Activated CD4-positive, alpha-beta memory T cell treated with anti-CD3 and anti-CD28 coated beads for 36 hours (primary cell): ENCODE data around the gene PXYLP1. TPM values are rescaled to one million over a fixed set of nuclear protein-coding genes. Genes with fewer than 3 reads are reported as not detected.
"Not testable (repeated sequence)": the region's sequence is repeated elsewhere in the genome, so short reads cannot be mapped to it uniquely, and the experiment has no call there.

ENCODE experiments used
- CTCF ChIA-PET: fragments of 350-600 bp; sonication (Branson Sonifier 250); formaldehyde crosslinking; loops from one replicate; lab custom pipeline; 2021; ENCODE audit warnings: antibody characterized with exemption, inconsistent platforms; lab: Charles Lee
- POLR2A ChIA-PET: fragments of 350-600 bp; sonication (Branson Sonifier 250); formaldehyde crosslinking; loops from one replicate; lab custom pipeline; 2021; ENCODE audit warnings: antibody characterized with exemption; lab: Charles Lee
- DNase-seq: peaks from one replicate; pipeline ENCODE4 v3.0.0-alpha.2; 2020
- H3K27ac Mint-ChIP-seq: one replicate; pipeline ENCODE4 v1.8.0; 2021; ENCODE audit warnings: mixed read lengths
- H3K27me3 Mint-ChIP-seq: one replicate; pipeline ENCODE4 v1.8.0; 2021; ENCODE audit warnings: mixed read lengths
- H3K36me3 Mint-ChIP-seq: one replicate; pipeline ENCODE4 v1.8.0; 2021; ENCODE audit warnings: mixed read lengths
- H3K4me1 Mint-ChIP-seq: one replicate; pipeline ENCODE4 v1.8.0; 2021; ENCODE audit warnings: low read depth, mixed read lengths
- H3K4me3 Mint-ChIP-seq: one replicate; pipeline ENCODE4 v1.8.0; 2021; ENCODE audit warnings: mild to moderate bottlenecking, mixed read lengths
- H3K9me3 Mint-ChIP-seq: one replicate; pipeline ENCODE4 v1.8.0; 2021; ENCODE audit warnings: mixed read lengths
- intact Hi-C: fragments of 100-400 bp; cut with micrococcal nuclease; formaldehyde crosslinking; loops from one replicate; pipeline ENCODE4 v1.15.1; 2023
- total RNA-seq, 2 experiments: library from RNA; stranded (reverse); gene quantifications; one replicate each; pipeline ENCODE4 v1.2.3, GENCODE V29; 2021

PXYLP1 gene
- total RNA-seq, 2 experiments from 2014 or later, result 9.0 to 11.6 TPM

- ChIA-PET CTCF (interaction anchor here (0.9 to 9.9 kb wide), 10 partner anchors 27 to 166 kb away, joined by 3 to 200 read pairs (median 10); no protein-coding TSS in a partner anchor), POLR2A (interaction anchor here (0.9 to 1.2 kb wide), 3 partner anchors 80 to 193 kb away, joined by 3 to 4 read pairs (median 3); no protein-coding TSS in a partner anchor)
- Mint-ChIP-seq H3K4me1 (peaks cover 48% of the 10 kb centered on the region), H3K27me3 (no peaks in the 10 kb centered on the region), H3K4me3 (no peak overlapping the region), H3K9me3 (no peaks in the 10 kb centered on the region), H3K27ac (peak overlapping the region; percentile 91), H3K36me3 (no peaks in the 10 kb centered on the region)
- intact Hi-C loops, result loop anchor here (2.0 to 10.0 kb wide), 3 partner anchors 31 to 569 kb away; partner anchors contain the start of gene ATP1B3
- DNase-seq, result no peak
These were observed 74.7 kb downstream of the PXYLP1 start for GRCh38 chr3:141306276-141306675.

DNA sequence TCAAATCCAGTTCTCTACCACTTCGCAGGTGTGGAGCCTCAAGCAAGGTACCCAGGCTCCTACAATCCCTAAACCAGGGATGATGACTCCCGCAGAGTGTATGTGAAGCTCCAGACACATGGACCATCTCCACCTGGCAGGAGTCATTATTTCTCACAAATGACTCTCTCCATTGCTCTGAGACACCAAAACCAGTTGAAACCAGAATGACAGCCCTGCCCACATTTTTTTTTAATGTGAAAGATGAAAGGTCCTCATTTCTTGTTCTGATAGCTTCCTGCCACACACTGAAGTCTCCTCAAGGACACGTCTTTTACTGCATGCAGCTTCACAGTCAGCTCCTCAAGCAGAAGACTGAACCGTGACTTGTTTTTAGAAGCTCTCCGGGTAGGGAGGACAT, 75.3 kb downstream of the PXYLP1 start:
- Mint-ChIP-seq H3K9me3 (no peaks in the 10 kb centered on the region), H3K4me1 (peaks cover 48% of the 10 kb centered on the region), H3K4me3 (peak overlapping the region; percentile 64), H3K27ac (peak overlapping the region; percentile 91), H3K27me3 (no peaks in the 10 kb centered on the region), H3K36me3 (no peaks in the 10 kb centered on the region)
- DNase-seq, result peak; percentile 63
- ChIA-PET POLR2A (interaction anchor here (0.9 to 2.0 kb wide), 8 partner anchors 66 to 192 kb away, joined by 3 to 14 read pairs (median 4); partner anchors contain the start of genes PXYLP1 and RASA2), CTCF (interaction anchor here (0.7 to 9.9 kb wide), 15 partner anchors 12 to 338 kb away, joined by 3 to 200 read pairs (median 4); partner anchors contain the start of gene PXYLP1)
- intact Hi-C loops, result loop anchor here (1.0 to 10.0 kb wide), 4 partner anchors 32 to 568 kb away; partner anchors contain the start of gene ATP1B3

- CTCF ChIA-PET, result interaction anchor here (0.5 to 9.9 kb wide), 16 partner anchors 13 to 650 kb away, joined by 3 to 200 read pairs (median 4); partner anchors contain the start of gene PXYLP1
- Mint-ChIP-seq H3K27me3 (no peaks in the 10 kb centered on the region), H3K36me3 (no peaks in the 10 kb centered on the region), H3K27ac (peak overlapping the region; percentile 91), H3K4me1 (peaks cover 53% of the 10 kb centered on the region), H3K9me3 (no peaks in the 10 kb centered on the region), H3K4me3 (peak overlapping the region; percentile 64)
- POLR2A ChIA-PET, result interaction anchor here (0.9 to 2.0 kb wide), 6 partner anchors 65 to 180 kb away, joined by 3 to 14 read pairs (median 4); partner anchors contain the start of genes PXYLP1 and RASA2
- intact Hi-C loops, result loop anchor here (1.0 to 10.0 kb wide), 4 partner anchors 33 to 567 kb away; partner anchors contain the start of gene ATP1B3
- peak; percentile 62 for DNase-seq
These were observed 75.9 kb downstream of the PXYLP1 start for GRCh38 chr3:141307351-141308059.

DNA sequence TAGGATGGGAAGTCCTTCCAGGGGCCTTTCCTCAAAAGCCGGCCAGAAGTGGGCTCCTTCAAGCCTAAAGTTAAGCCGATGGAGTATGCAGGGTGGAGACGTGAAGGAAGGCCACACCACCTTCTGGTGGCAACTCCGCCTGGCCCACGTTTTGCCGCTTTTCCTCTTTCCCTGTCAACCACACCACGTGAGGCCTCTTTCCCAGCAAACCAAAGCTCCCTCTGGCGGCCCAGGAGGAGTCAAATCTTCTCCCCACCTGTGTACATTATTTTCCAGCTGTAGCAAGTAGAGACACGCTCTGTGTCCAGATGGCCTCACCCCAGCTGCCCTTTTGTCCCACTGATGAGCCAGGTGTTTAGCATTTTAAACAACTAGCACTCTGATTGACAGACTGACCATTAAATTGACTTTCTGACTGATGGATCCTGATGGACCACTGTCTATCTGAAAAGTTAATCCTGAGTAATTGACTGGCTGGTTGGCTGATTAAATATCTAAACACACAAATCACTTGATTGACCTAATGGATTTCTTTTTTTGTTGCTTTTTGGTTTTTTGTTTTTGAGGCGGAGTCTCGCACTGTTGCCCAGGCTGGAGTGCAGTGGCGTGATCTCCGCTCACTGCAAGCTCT, 77.1 kb downstream of the PXYLP1 start:
- no peaks in the 10 kb centered on the region for H3K36me3 Mint-ChIP-seq
- POLR2A ChIA-PET, result interaction anchor here (1.9 to 2.0 kb wide), 2 partner anchors 77 to 178 kb away, joined by 7 to 14 read pairs; partner anchors contain the start of genes PXYLP1 and RASA2
- no peaks in the 10 kb centered on the region for H3K27me3 Mint-ChIP-seq
- no peaks in the 10 kb centered on the region for H3K9me3 Mint-ChIP-seq
- peak overlapping the region; percentile 91 for H3K27ac Mint-ChIP-seq
- DNase-seq, result no peak
- CTCF ChIA-PET, result interaction anchor here (0.7 to 9.9 kb wide), 7 partner anchors 52 to 151 kb away, joined by 3 to 200 read pairs (median 19); partner anchors contain the start of gene PXYLP1
- H3K4me1 Mint-ChIP-seq, result peaks cover 55% of the 10 kb centered on the region
- intact Hi-C loops, result loop anchor here (10.0 kb wide), 1 partner anchor 566 kb away; the partner anchor contains the start of gene ATP1B3
- no peak overlapping the region for H3K4me3 Mint-ChIP-seq

GRCh38 chr3:141311170-141311495, 79.5 kb downstream of the PXYLP1 start:
- H3K27me3 Mint-ChIP-seq, result no peaks in the 10 kb centered on the region
- peak overlapping the region; percentile 90 for H3K27ac Mint-ChIP-seq
- H3K9me3 Mint-ChIP-seq, result no peaks in the 10 kb centered on the region
- intact Hi-C loops, result loop anchor here (1.0 kb wide), 7 partner anchors 17 to 427 kb away; partner anchors contain the start of gene RNF7
- peak overlapping the region; percentile 89 for H3K4me3 Mint-ChIP-seq
- POLR2A ChIA-PET, result interaction anchor here (0.6 to 1.6 kb wide), 8 partner anchors 18 to 486 kb away, joined by 3 to 7 read pairs (median 4); no protein-coding TSS in a partner anchor
- no peaks in the 10 kb centered on the region for H3K36me3 Mint-ChIP-seq
- H3K4me1 Mint-ChIP-seq, result peaks cover 55% of the 10 kb centered on the region
- no peak for DNase-seq
- CTCF ChIA-PET, result interaction anchor here (0.6 to 7.9 kb wide), 37 partner anchors 7 to 565 kb away, joined by 3 to 121 read pairs (median 5); partner anchors contain the start of genes ATP1B3 and PXYLP1

DNA sequence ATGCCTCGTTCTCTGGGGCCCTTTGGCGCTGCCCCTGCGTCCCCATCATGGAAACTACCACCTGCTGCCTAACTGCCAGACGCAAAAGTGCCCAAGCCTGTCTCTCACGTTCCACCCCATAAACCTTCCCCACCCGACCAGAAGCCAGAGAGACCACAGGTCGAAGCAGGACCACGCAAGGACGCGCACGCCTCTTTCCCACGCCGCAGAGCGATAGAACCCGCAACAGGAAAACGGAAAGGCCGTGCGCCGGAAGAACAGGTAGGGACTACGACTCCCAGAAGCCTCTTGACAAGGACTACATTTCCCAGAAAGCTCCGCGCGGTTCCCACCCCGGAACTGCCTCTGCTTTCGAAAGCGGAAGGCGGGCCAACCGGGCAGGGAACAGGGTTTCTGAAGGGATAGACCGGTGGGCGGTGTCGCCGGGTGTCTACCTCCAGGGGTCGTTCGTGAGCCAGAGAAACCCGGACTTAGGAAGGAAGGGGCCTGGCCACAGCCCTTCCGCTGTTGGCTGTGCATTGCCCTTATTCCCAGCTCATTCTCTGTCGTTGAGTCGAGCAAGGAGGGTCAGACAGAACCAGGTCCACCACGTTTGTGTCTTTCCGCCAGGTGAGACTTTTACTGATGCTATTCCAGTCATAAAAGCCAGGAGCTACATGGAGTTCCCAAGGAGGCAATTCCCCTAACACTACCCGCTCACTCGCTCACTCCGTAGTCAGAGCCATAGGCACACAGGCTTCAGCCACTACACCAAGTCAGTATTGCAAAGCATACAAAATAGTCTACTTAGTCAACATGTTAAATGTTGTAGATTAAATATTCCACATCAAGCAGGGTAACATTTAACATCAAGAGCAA, 80.1 kb downstream of the PXYLP1 start:
- Mint-ChIP-seq H3K27ac (peak overlapping the region; percentile 90), H3K4me1 (peaks cover 49% of the 10 kb centered on the region), H3K4me3 (peak overlapping the region; percentile 89), H3K36me3 (no peaks in the 10 kb centered on the region), H3K27me3 (no peaks in the 10 kb centered on the region), H3K9me3 (no peaks in the 10 kb centered on the region)
- peak; percentile 100 for DNase-seq
- intact Hi-C loops, result loop anchor here (1.0 kb wide), 7 partner anchors 17 to 427 kb away; partner anchors contain the start of gene RNF7
- ChIA-PET CTCF (interaction anchor here (0.6 to 7.9 kb wide), 38 partner anchors 8 to 565 kb away, joined by 3 to 121 read pairs (median 5); partner anchors contain the start of genes ATP1B3 and PXYLP1), POLR2A (interaction anchor here (0.6 to 1.6 kb wide), 10 partner anchors 9 to 485 kb away, joined by 3 to 7 read pairs (median 4); no protein-coding TSS in a partner anchor)

- POLR2A ChIA-PET, result interaction anchor here (0.6 to 1.6 kb wide), 6 partner anchors 16 to 277 kb away, joined by 3 to 6 read pairs (median 4); no protein-coding TSS in a partner anchor
- CTCF ChIA-PET, result interaction anchor here (1.2 to 7.9 kb wide), 27 partner anchors 9 to 564 kb away, joined by 3 to 121 read pairs (median 6); partner anchors contain the start of genes ATP1B3 and PXYLP1
- Mint-ChIP-seq H3K9me3 (no peaks in the 10 kb centered on the region), H3K4me1 (peaks cover 41% of the 10 kb centered on the region), H3K27me3 (no peaks in the 10 kb centered on the region), H3K4me3 (peak overlapping the region; percentile 89), H3K36me3 (no peaks in the 10 kb centered on the region), H3K27ac (peak overlapping the region; percentile 90)
- intact Hi-C loops, result no loop called here
- DNase-seq, result no peak
These were observed 80.9 kb downstream of the PXYLP1 start for GRCh38 chr3:141312354-141313092.

GRCh38 chr3:141313093-141313683, 81.6 kb downstream of the PXYLP1 start:
- intact Hi-C loops, result no loop called here
- no peaks in the 10 kb centered on the region for H3K27me3 Mint-ChIP-seq
- CTCF ChIA-PET, result interaction anchor here (1.1 to 7.9 kb wide), 10 partner anchors 9 to 248 kb away, joined by 3 to 121 read pairs (median 14); no protein-coding TSS in a partner anchor
- no peak for DNase-seq
- H3K4me3 Mint-ChIP-seq, result no peak overlapping the region
- H3K9me3 Mint-ChIP-seq, result no peaks in the 10 kb centered on the region
- no peaks in the 10 kb centered on the region for H3K36me3 Mint-ChIP-seq
- peaks cover 34% of the 10 kb centered on the region for H3K4me1 Mint-ChIP-seq
- POLR2A ChIA-PET, result interaction anchor here (1.4 kb wide), 1 partner anchor 142 kb away, joined by 3 read pairs; no protein-coding TSS in a partner anchor
- no peak overlapping the region for H3K27ac Mint-ChIP-seq

DNA sequence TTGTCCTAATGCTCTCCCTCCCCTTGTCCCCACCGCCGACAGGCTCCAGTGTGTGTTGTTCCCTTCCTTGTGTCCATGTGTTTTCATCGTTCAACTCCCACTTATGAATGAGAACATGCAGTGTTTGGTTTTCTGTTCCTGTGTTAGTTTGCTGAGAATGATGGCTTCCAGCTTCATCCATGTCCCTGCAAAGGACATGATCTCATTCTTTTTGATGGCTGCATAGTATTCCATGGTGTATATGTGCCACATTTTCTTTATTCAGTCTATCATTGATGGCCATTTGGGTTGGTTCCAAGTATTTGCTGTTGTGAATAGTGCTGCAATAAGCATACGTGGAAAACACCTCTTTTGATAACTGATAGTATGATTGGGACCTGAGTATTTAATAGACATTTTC, 82.8 kb downstream of the PXYLP1 start:
- DNase-seq, H3K9me3 Mint-ChIP-seq, H3K36me3 Mint-ChIP-seq, H3K27ac Mint-ChIP-seq, H3K27me3 Mint-ChIP-seq, H3K4me3 Mint-ChIP-seq, intact Hi-C loops: not testable (repeated sequence)
- ChIA-PET POLR2A (interaction anchor here (1.4 kb wide), 1 partner anchor 141 kb away, joined by 3 read pairs; no protein-coding TSS in a partner anchor), CTCF (interaction anchor here (1.1 to 7.9 kb wide), 6 partner anchors 10 to 247 kb away, joined by 3 to 121 read pairs (median 8); no protein-coding TSS in a partner anchor)
- H3K4me1 Mint-ChIP-seq, result peaks cover 26% of the 10 kb centered on the region
